ENCODE results near the gene CLSTN3. TPM values are rescaled to one million over a fixed set of nuclear protein-coding genes. Genes with fewer than 3 reads are reported as not detected.

The CLSTN3 gene
- total and polyA plus RNA-seq, 2 donors (not counting 3 experiments of a cell fraction or from before 2014, with no cell fraction given): 27.8 to 45.9 TPM

GRCh38 chr12:7175493-7175892 is 45.3 kb downstream of the CLSTN3 start:
- Histone ChIP-seq H2AFZ (ENCODE audit: low read depth, low read length) (no peak overlapping the region), H3K4me3 (replicated peaks in 1 of 3; ENCODE audit: insufficient read depth in 1 of 3, low read depth in 1 of 3, low read length in 3 of 3) (no peak overlapping the region), H3K27me3 (ENCODE audit: control insufficient read depth in 2 of 2, insufficient read depth in 2 of 2, low read length in 2 of 2) (peaks cover 6 to 34% of the 10 kb centered on the region in 2 experiments), H3K27ac (ENCODE audit: insufficient read depth, low read depth, low read length) (no peak overlapping the region), H3K9me1 (replicated peaks; ENCODE audit: control insufficient read depth, extremely low read depth, insufficient read depth, low read length) (no peaks in the 10 kb centered on the region), H3K9me3 (replicated peaks; ENCODE audit: control insufficient read depth, insufficient read depth, low read length) (no peaks in the 10 kb centered on the region), H4K20me1 (replicated peaks; ENCODE audit: control insufficient read depth, extremely low read depth, insufficient read depth, low read length) (no peaks in the 10 kb centered on the region), H3K9ac (replicated peaks; ENCODE audit: extremely low read depth, insufficient read depth, low read length) (no peak overlapping the region), H3K4me1 (ENCODE audit: control insufficient read depth, extremely low read depth, insufficient read depth, low read length) (no peaks in the 10 kb centered on the region), H3K79me2 (ENCODE audit: control insufficient read depth, insufficient read depth, low read length) (no peaks in the 10 kb centered on the region), H3K4me2 (ENCODE audit: insufficient read depth, low read length) (no peak overlapping the region), H3K36me3 (ENCODE audit: control insufficient read depth in 2 of 2, extremely low read depth in 1 of 2, insufficient read depth in 2 of 2, low read length in 2 of 2) (no peaks in the 10 kb centered on the region)
- CTCF ChIA-PET: interaction anchor here (1.2 to 1.9 kb wide), 3 partner anchors 12 to 33 kb away, joined by 5 to 7 read pairs (median 5); no protein-coding TSS in a partner anchor
- POLR2A ChIA-PET: no interaction called here
- TF ChIP-seq POLR2A (IDR thresholded peaks at IDR 0.05; ENCODE audit: low read depth, low read length): no peak
- TF ChIP-seq JUN (IDR thresholded peaks at IDR 0.05; ENCODE audit: borderline replicate concordance, insufficient read depth, insufficient read length, low read depth): no peak
- TF ChIP-seq CTCF (IDR thresholded peaks at IDR 0.05; ENCODE audit: extremely low read depth in 1 of 2, insufficient read depth in 1 of 2, low read depth in 1 of 2, low read length in 2 of 2): no peak
- TF ChIP-seq EZH2 (IDR thresholded peaks at IDR 0.05; ENCODE audit: borderline replicate concordance, low read depth, low read length, severe bottlenecking): no peak
- no peak for TF ChIP-seq POLR2AphosphoS5 (IDR thresholded peaks at IDR 0.05; ENCODE audit: insufficient read depth, low read depth, low read length)
- TF ChIP-seq GATA2 (IDR thresholded peaks at IDR 0.05; ENCODE audit: insufficient read depth, insufficient read length, low read depth, low read length): no peak
- no peak for TF ChIP-seq MYC (IDR thresholded peaks at IDR 0.05; ENCODE audit: low read depth, low read length)
- TF ChIP-seq, protein P1, sequence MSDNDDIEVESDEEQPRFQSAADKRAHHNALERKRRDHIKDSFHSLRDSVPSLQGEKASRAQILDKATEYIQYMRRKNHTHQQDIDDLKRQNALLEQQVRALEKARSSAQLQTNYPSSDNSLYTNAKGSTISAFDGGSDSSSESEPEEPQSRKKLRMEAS (IDR thresholded peaks at IDR 0.05; ENCODE audit: insufficient read depth, insufficient read length): no peak
- no peak for TF ChIP-seq FOS (IDR thresholded peaks at IDR 0.05; ENCODE audit: borderline replicate concordance, insufficient read depth, low read length)
- FAIRE-seq (no peak), DNase-seq (ENCODE audit: low read depth, low spot score) (no peak)
- intact Hi-C loops (cut with micrococcal nuclease) (no loop called here), dilution Hi-C loops (cut with MboI; ENCODE audit: extremely low pct_ligation_motif_present, low sequenced_read_pairs) (no loop called here)
- BruUV-seq (replicated peaks): no TSS peak

Data from endothelial cell of umbilical vein (primary cell).